K562 (cell line): ENCODE results near the gene STYXL1. TPM values are rescaled to one million over a fixed set of nuclear protein-coding genes. Genes with fewer than 3 reads are reported as not detected.

Experiments used
- ATF7 ChIP-seq: fragments of 450-650 bp; IDR thresholded peaks from 2 replicates; pipeline ENCODE4 v1.7.1; 2014; ENCODE audit warnings: mild to moderate bottlenecking, moderate library complexity
- BHLHE40 ChIP-seq: IDR thresholded peaks from 2 replicates; pipeline ENCODE4 v1.6.1; 2011; ENCODE audit warnings: low read length, improper control_type of control experiment
- CAMTA2 ChIP-seq: fragments of 250-450 bp; sonication (Bioruptor Pico); conservative IDR thresholded peaks from 2 replicates; pipeline ENCODE4 v1.5.1; 2022
- CEBPG ChIP-seq, 3 experiments: fragments of 200-800 bp in 1 of 3; sonication (Bioruptor generic) in 1 of 3; sonication (generic) in 1 of 3; formaldehyde crosslinking in 1 of 3; IDR thresholded peaks in 2 of 3; conservative IDR thresholded peaks in 1 of 3; 2 replicates each; pipeline versions ENCODE4 v1.6.1 to v1.8.0; 2016 to 2022; ENCODE audit warnings: missing compliant biosample characterization in 2 of 3, missing genetic modification characterization in 2 of 3, mild to moderate bottlenecking in 1 of 3, missing genetic modification reagents in 1 of 3
- FIP1L1 ChIP-seq: fragments of 200-400 bp; formaldehyde crosslinking; IDR thresholded peaks from 2 replicates; pipeline ENCODE4 v1.6.1; 2018; ENCODE audit warnings: mild to moderate bottlenecking, low read depth, low read length; ENCODE audit not compliant: poor library complexity, severe bottlenecking
- GABPA ChIP-seq: fragments of 200-800 bp; sonication (Bioruptor generic); conservative IDR thresholded peaks from 2 replicates; pipeline ENCODE4 v1.6.1; 2016; ENCODE audit warnings: low read depth, missing genetic modification characterization, missing compliant biosample characterization
- HEY1 ChIP-seq: fragments of 250-450 bp; sonication (Bioruptor Pico); IDR thresholded peaks from 2 replicates; pipeline ENCODE4 v1.5.0; 2020; ENCODE audit warnings: mild to moderate bottlenecking, moderate library complexity, borderline replicate concordance
- HLTF ChIP-seq: fragments of 450-650 bp; IDR thresholded peaks from 2 replicates; pipeline ENCODE4 v1.6.1; 2016
- HMGN3 ChIP-seq: IDR thresholded peaks from 2 replicates; pipeline ENCODE4 v1.6.1; 2011; ENCODE audit warnings: borderline replicate concordance, low read depth, mild to moderate bottlenecking, mixed read lengths, low read length; ENCODE audit not compliant: insufficient read length; ENCODE audit errors: extremely low read depth
- JUN ChIP-seq, 2 experiments: sonication (generic) in 1 of 2; formaldehyde crosslinking in 1 of 2; IDR thresholded peaks; 2 replicates each; pipeline versions ENCODE4 v1.6.1 to v1.8.0; 2012 to 2022; ENCODE audit warnings: borderline replicate concordance in 2 of 2, mild to moderate bottlenecking in 2 of 2, improper control_type of control experiment in 1 of 2, low read depth in 1 of 2, low read length in 1 of 2, missing genetic modification reagents in 1 of 2
- L3MBTL2 ChIP-seq: fragments of 450-650 bp; IDR thresholded peaks from 2 replicates; pipeline ENCODE4 v1.6.1; 2016; ENCODE audit warnings: mild to moderate bottlenecking, moderate library complexity
- MAFF ChIP-seq: IDR thresholded peaks from 2 replicates; pipeline ENCODE4 v1.6.1; 2012; ENCODE audit warnings: low read length, improper control_type of control experiment
- MEF2D ChIP-seq: conservative IDR thresholded peaks from 2 replicates; pipeline ENCODE4 v1.6.1; 2016; ENCODE audit warnings: low read depth, missing genetic modification characterization, missing compliant biosample characterization
- NBN ChIP-seq: fragments of 450-650 bp; IDR thresholded peaks from 2 replicates; pipeline ENCODE4 v1.6.1; 2016; ENCODE audit warnings: low read depth, mild to moderate bottlenecking
- NFIC ChIP-seq: fragments of 450-650 bp; IDR thresholded peaks from 2 replicates; pipeline ENCODE4 v1.6.1; 2017; ENCODE audit warnings: mild to moderate bottlenecking, inconsistent platforms
- NKRF ChIP-seq: fragments of 450-650 bp; IDR thresholded peaks from 2 replicates; pipeline ENCODE4 v1.6.1; 2016; ENCODE audit warnings: borderline replicate concordance
- NRF1 ChIP-seq, 2 experiments: fragments of 450-650 bp; IDR thresholded peaks in 1 of 2; conservative IDR thresholded peaks in 1 of 2; 2 replicates each; pipeline ENCODE4 v1.6.1; 2014; ENCODE audit warnings: mild to moderate bottlenecking in 2 of 2
- PHB ChIP-seq: fragments of 250-450 bp; sonication (Bioruptor Pico); IDR thresholded peaks from 2 replicates; pipeline ENCODE4 v1.5.0; 2021
- PHF20 ChIP-seq: fragments of 450-650 bp; IDR thresholded peaks from 2 replicates; pipeline ENCODE4 v1.6.1; 2018; ENCODE audit not compliant: partially characterized antibody
- POLR2A ChIP-seq: fragments of 450-650 bp; conservative IDR thresholded peaks from 2 replicates; pipeline ENCODE4 v1.6.1; 2016
- POLR2AphosphoS2 ChIP-seq: IDR thresholded peaks from 2 replicates; pipeline ENCODE4 v1.6.1; 2012; ENCODE audit warnings: low read length, improper control_type of control experiment
- POLR2AphosphoS5 ChIP-seq: IDR thresholded peaks from 2 replicates; pipeline ENCODE4 v1.6.1; 2011; ENCODE audit warnings: mild to moderate bottlenecking, low read depth, low read length, moderate library complexity; ENCODE audit not compliant: control insufficient read depth, insufficient read depth
- POU5F1 ChIP-seq: fragments of 150-350 bp; IDR thresholded peaks from 2 replicates; pipeline ENCODE4 v1.6.1; 2014; ENCODE audit warnings: borderline replicate concordance, low read length, low read depth, mild to moderate bottlenecking; ENCODE audit not compliant: partially characterized antibody
- RBM25 ChIP-seq: fragments of 200-400 bp; formaldehyde crosslinking; IDR thresholded peaks from 2 replicates; pipeline ENCODE4 v1.6.1; 2018; ENCODE audit warnings: low read length, low read depth, moderate library complexity; ENCODE audit not compliant: severe bottlenecking
- SAP30 ChIP-seq: fragments of 200-600 bp; sonication (generic); IDR thresholded peaks from 2 replicates; pipeline ENCODE4 v1.6.1; 2012; ENCODE audit warnings: borderline replicate concordance, low read depth, mild to moderate bottlenecking, moderate library complexity, low read length, control low read depth, inconsistent platforms; ENCODE audit not compliant: insufficient read depth, poor library complexity, severe bottlenecking
- ZFX ChIP-seq: sonication (generic); formaldehyde crosslinking; IDR thresholded peaks from 2 replicates; pipeline ENCODE4 v1.8.0; 2022; ENCODE audit warnings: mild to moderate bottlenecking, missing genetic modification reagents, moderate library complexity
- ZNF134 ChIP-seq: fragments of 250-450 bp; sonication (Bioruptor Pico); conservative IDR thresholded peaks from 2 replicates; pipeline ENCODE4 v1.4.0; 2020
- ZNF707 ChIP-seq: fragments of 250-450 bp; sonication (Bioruptor Pico); conservative IDR thresholded peaks from 2 replicates; pipeline ENCODE4 v1.8.0; 2022; ENCODE audit warnings: inconsistent platforms, mild to moderate bottlenecking, moderate library complexity
- polyA plus RNA-seq, 8 experiments: library from polyadenylated mRNA; depleted of rRNA in 4 of 8; stranded (reverse) in 5 of 8; unstranded in 3 of 8; fragments of >200 nt; fragmentation: Nextera tagmentation in 2 of 8; fragmentation: Illumina TruSeq in 1 of 8; extraction: Ambion mirVana in 2 of 8; extraction: Trizol in 1 of 8; gene quantifications; 2 replicates each; pipeline versions ENCODE4 v1.2.1 to v1.2.3, GENCODE V29; 2011 to 2014; ENCODE audit warnings: inconsistent platforms in 1 of 8, missing spikeins in 1 of 8
- total RNA-seq, 7 experiments: library from RNA; depleted of rRNA in 6 of 7; stranded (reverse); fragments of >200 nt in 6 of 7; fragmentation: Illumina TruSeq in 2 of 7; extraction: Trizol in 2 of 7; gene quantifications; 2 replicates each; pipeline versions ENCODE4 v1.2.1 to v1.2.3, GENCODE V29; 2011 to 2021; ENCODE audit warnings: low replicate concordance in 1 of 7

STYXL1 gene
- total and polyA plus RNA-seq, 9 of the 15 experiments (the other 6 are each of a cell fraction or from before 2014, with no cell fraction given): 36.5 to 97.2 (median 49.9) TPM

DNA sequence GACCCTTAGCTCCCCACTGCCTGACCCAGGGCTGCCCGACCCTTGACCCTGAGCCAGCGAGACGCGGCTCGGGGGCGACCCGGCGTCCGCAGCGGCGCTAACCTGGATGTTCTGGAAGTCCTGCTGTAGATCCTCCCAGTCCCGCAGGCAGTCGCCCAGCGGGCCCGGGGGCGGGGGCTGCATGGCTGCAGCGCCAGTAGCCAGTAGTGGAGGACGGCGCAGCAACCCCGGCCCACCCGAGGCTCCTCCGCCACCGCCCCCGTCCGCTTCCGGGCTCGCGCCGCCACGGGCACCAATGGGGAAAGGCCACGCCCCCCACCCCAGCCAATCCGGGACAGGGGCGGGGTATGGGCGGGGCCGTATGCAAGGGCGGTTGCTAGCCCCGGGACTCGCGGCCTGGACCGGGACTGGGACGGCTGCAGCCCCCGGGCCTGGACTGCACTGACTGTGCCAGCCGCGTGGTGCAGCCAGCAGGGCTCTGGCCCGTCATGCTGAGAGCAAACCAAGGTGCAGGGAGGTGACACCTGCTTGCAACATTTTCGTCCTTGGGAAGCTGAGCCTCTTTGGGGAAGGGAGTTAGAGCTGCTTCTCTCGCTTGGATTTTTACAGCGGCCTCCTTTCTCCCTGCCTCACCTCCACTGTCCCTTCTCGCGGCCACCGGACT, 53.3 kb downstream of the STYXL1 start, which contains the start of gene TMEM120A (continued):
- no peak for TF ChIP-seq ZNF707 (CRISPR knock-in tag)
- 0 out of 2 replicates have a peak, but pooled peaks have one; percentile 24 for TF ChIP-seq HEY1 (CRISPR knock-in tag)
- 0 out of 2 replicates have a peak, but pooled peaks have one; percentile 17 for TF ChIP-seq NFIC
- TF ChIP-seq POLR2AphosphoS2: peak; percentile 84; the same call in 1 of the 2 replicates
- peak; percentile 77 for TF ChIP-seq GABPA (tag)
- no peak for TF ChIP-seq NBN
- peak; percentile 100 for TF ChIP-seq RBM25
- TF ChIP-seq PHF20: peak; percentile 62
- TF ChIP-seq FIP1L1: peak; percentile 92
- peak; percentile 91 for TF ChIP-seq ZFX (CRISPR knock-in tag)
- no peak for TF ChIP-seq MEF2D (tag)
- TF ChIP-seq POLR2AphosphoS5: 0 out of 2 replicates have a peak, but pooled peaks have one; percentile 32
- TF ChIP-seq PHB (CRISPR knock-in tag): no peak; the same call in none of the 2 replicates
- TF ChIP-seq NRF1 (conservative IDR thresholded peaks at IDR 0.05 in 1 of 2, IDR thresholded peaks at IDR 0.05 in 1 of 2): peak; percentile 73 to 75
- peak; percentile 44 for TF ChIP-seq CEBPG (CRISPR knock-in tag; IDR thresholded peaks at IDR 0.05)
- no peak for TF ChIP-seq CEBPG (tag; conservative IDR thresholded peaks at IDR 0.05 in 1 of 2, IDR thresholded peaks at IDR 0.05 in 1 of 2)
- TF ChIP-seq ATF7: peak; percentile 69; the same call in 1 of the 2 replicates
- peak; percentile 68 for TF ChIP-seq HMGN3
- peak; percentile 82 for TF ChIP-seq POLR2A
- peak; percentile 44; the same call in 1 of the 2 replicates for TF ChIP-seq L3MBTL2
- peak; percentile 84 for TF ChIP-seq SAP30
- TF ChIP-seq NKRF: peak; percentile 63
- TF ChIP-seq JUN (IDR thresholded peaks at IDR 0.05; ENCODE audit: borderline replicate concordance, low read depth, low read length): 0 out of 2 replicates have a peak, but pooled peaks have one; percentile 28
- TF ChIP-seq JUN (CRISPR knock-in tag; IDR thresholded peaks at IDR 0.05; ENCODE audit: borderline replicate concordance): no peak
- TF ChIP-seq BHLHE40: peak; percentile 4; the same call in 1 of the 2 replicates
- peak; percentile 85; the same call in 1 of the 2 replicates for TF ChIP-seq CAMTA2 (CRISPR knock-in tag)
- no peak for TF ChIP-seq POU5F1
- TF ChIP-seq ZNF134 (CRISPR knock-in tag): peak; percentile 82
- peak; percentile 84; the same call in 1 of the 2 replicates for TF ChIP-seq HLTF
- no peak for TF ChIP-seq MAFF
